GM21723 (cell line): ENCODE data around the gene MARCHF2.

Experiments used
- ATAC-seq: cut with Tn5 transposase; IDR thresholded peaks from one replicate; pipeline ENCODE4 v1.9.1; 2021; ENCODE audit warnings: mild to moderate bottlenecking, moderate library complexity; ENCODE audit not compliant: unreplicated experiment

The MARCHF2 gene

GRCh38 chr19:8386990-8387389, 26.1 kb upstream of the MARCHF2 start:
- no peak for ATAC-seq

- ATAC-seq, result no peak
These were observed 25.2 kb upstream of the MARCHF2 start for GRCh38 chr19:8387688-8388611.

- no peak for ATAC-seq
These were observed 24.5 kb upstream of the MARCHF2 start for GRCh38 chr19:8388612-8388958.

GRCh38 chr19:8389891-8390616, 23.1 kb upstream of the MARCHF2 start, which contains the start of gene RAB11B:
TSS of gene RAB11B (plus strand) at chr19:8390360. CDS start at chr19:8390417, 57 bp downstream.
- peak; percentile 86 for ATAC-seq

- peak; percentile 33 for ATAC-seq
These were observed 22.5 kb upstream of the MARCHF2 start for GRCh38 chr19:8390617-8390981.

GRCh38 chr19:8391198-8392016, 21.7 kb upstream of the MARCHF2 start:
- no peak for ATAC-seq

- ATAC-seq, result no peak
These were observed 21.0 kb upstream of the MARCHF2 start for GRCh38 chr19:8392017-8392591.

GRCh38 chr19:8393192-8393870, 19.8 kb upstream of the MARCHF2 start:
- no peak for ATAC-seq

- ATAC-seq, result no peak
These were observed 19.2 kb upstream of the MARCHF2 start for GRCh38 chr19:8393871-8394250.

GRCh38 chr19:8395621-8396082, 17.5 kb upstream of the MARCHF2 start:
- ATAC-seq, result no peak

GRCh38 chr19:8396185-8396562, 16.9 kb upstream of the MARCHF2 start:
- no peak for ATAC-seq

- no peak for ATAC-seq
These were observed 16.4 kb upstream of the MARCHF2 start for GRCh38 chr19:8396563-8397203.

- ATAC-seq, result no peak
These were observed 15.8 kb upstream of the MARCHF2 start for GRCh38 chr19:8397271-8397670.

GRCh38 chr19:8397746-8398310, 15.3 kb upstream of the MARCHF2 start:
- ATAC-seq, result no peak

GRCh38 chr19:8398311-8398771, 14.8 kb upstream of the MARCHF2 start:
- ATAC-seq, result no peak

GRCh38 chr19:8399681-8400188, 13.4 kb upstream of the MARCHF2 start:
- no peak for ATAC-seq

GRCh38 chr19:8401981-8402411, 11.1 kb upstream of the MARCHF2 start:
- no peak for ATAC-seq

GRCh38 chr19:8403098-8403819, 9.8 kb upstream of the MARCHF2 start:
- no peak for ATAC-seq

GRCh38 chr19:8403820-8404109, 9.3 kb upstream of the MARCHF2 start:
- ATAC-seq, result no peak
